DOHH2 (cell line): ENCODE data around the gene CERS6.

ENCODE experiments used
- H3F3A ChIP-seq: fragments of 200-600 bp; sonication (generic), shearing (Covaris generic); 2 replicates; pipeline ENCODE4 v1.6.0; 2016; ENCODE audit warnings: antibody characterized with exemption, mild to moderate bottlenecking; ENCODE audit not compliant: control insufficient read depth, insufficient read depth
- H3K27ac ChIP-seq: fragments of 200-600 bp; sonication (generic); 2 replicates; pipeline ENCODE4 v1.5.1; 2014; ENCODE audit warnings: low read depth, mild to moderate bottlenecking, low read length, moderate library complexity
- H3K27me3 ChIP-seq: fragments of 200-600 bp; sonication (generic); 2 replicates; pipeline ENCODE4 v1.6.1; 2014; ENCODE audit warnings: mild to moderate bottlenecking, low read length, mixed read lengths; ENCODE audit not compliant: control insufficient read depth
- H3K36me3 ChIP-seq: fragments of 200-600 bp; sonication (generic); 2 replicates; pipeline ENCODE4 v1.6.1; 2014; ENCODE audit warnings: mild to moderate bottlenecking, low read length, moderate library complexity, mixed read lengths; ENCODE audit not compliant: control insufficient read depth
- H3K4me1 ChIP-seq: fragments of 200-600 bp; sonication (generic); 2 replicates; pipeline ENCODE4 v1.6.1; 2014; ENCODE audit warnings: mild to moderate bottlenecking, low read length, mixed read lengths; ENCODE audit not compliant: control insufficient read depth
- H3K4me2 ChIP-seq: fragments of 200-600 bp; sonication (generic); 2 replicates; pipeline ENCODE4 v1.6.0; 2014; ENCODE audit warnings: mild to moderate bottlenecking, low read length, moderate library complexity
- H3K4me3 ChIP-seq: fragments of 200-600 bp; sonication (generic); 2 replicates; pipeline ENCODE4 v1.5.1; 2014; ENCODE audit warnings: mild to moderate bottlenecking, low read length, mixed read lengths
- H3K79me2 ChIP-seq: fragments of 200-600 bp; sonication (generic); 2 replicates; pipeline ENCODE4 v1.6.1; 2014; ENCODE audit warnings: mild to moderate bottlenecking, low read length, mixed read lengths; ENCODE audit not compliant: control insufficient read depth
- H3K9me2 ChIP-seq: fragments of 200-600 bp; sonication (generic); replicated peaks from 2 replicates; pipeline ENCODE4 v1.6.1; 2014; ENCODE audit warnings: mild to moderate bottlenecking, low read length, mixed read lengths; ENCODE audit not compliant: control insufficient read depth
- H3K9me3 ChIP-seq: fragments of 200-600 bp; sonication (generic); 2 replicates; pipeline ENCODE4 v1.6.1; 2014; ENCODE audit warnings: antibody characterized with exemption, low read length, mixed read lengths; ENCODE audit not compliant: control insufficient read depth, insufficient read depth
- H4K20me1 ChIP-seq: fragments of 200-600 bp; sonication (generic); 2 replicates; pipeline ENCODE4 v1.6.0; 2014; ENCODE audit warnings: low read depth, mild to moderate bottlenecking, antibody characterized with exemption, low read length, moderate library complexity; ENCODE audit not compliant: control insufficient read depth, insufficient read depth
- EZH2phosphoT487 ChIP-seq: fragments of 200-600 bp; sonication (generic); IDR thresholded peaks from 2 replicates; pipeline ENCODE4 v1.6.1; 2017; ENCODE audit warnings: borderline replicate concordance, mild to moderate bottlenecking, antibody characterized with exemption, low read length, moderate library complexity, mixed read lengths
- TF ChIP-seq, protein P1 (sequence below): fragments of 200-600 bp; sonication (generic); IDR thresholded peaks from one replicate; pipeline ENCODE4 v1.5.1; 2014; ENCODE audit warnings: antibody characterized with exemption, mild to moderate bottlenecking, low read depth, low read length; ENCODE audit not compliant: poor library complexity, severe bottlenecking

CERS6 gene

GRCh38 chr2:168436840-168437239 lies 19.2 kb upstream of the CERS6 start:
- Histone ChIP-seq H3K4me3 (no peak overlapping the region), H3K27me3 (no peaks in the 10 kb centered on the region; the same call in 1 of the 2 replicates), H3K27ac (no peak overlapping the region), H3K36me3 (no peaks in the 10 kb centered on the region), H3F3A (no peaks in the 10 kb centered on the region), H3K9me2 (no peaks in the 10 kb centered on the region), H3K79me2 (no peaks in the 10 kb centered on the region), H3K9me3 (no peaks in the 10 kb centered on the region), H3K4me1 (no peaks in the 10 kb centered on the region), H3K4me2 (no peak overlapping the region), H4K20me1 (no peaks in the 10 kb centered on the region)
- no peak for TF ChIP-seq EZH2phosphoT487
- TF ChIP-seq, protein P1, sequence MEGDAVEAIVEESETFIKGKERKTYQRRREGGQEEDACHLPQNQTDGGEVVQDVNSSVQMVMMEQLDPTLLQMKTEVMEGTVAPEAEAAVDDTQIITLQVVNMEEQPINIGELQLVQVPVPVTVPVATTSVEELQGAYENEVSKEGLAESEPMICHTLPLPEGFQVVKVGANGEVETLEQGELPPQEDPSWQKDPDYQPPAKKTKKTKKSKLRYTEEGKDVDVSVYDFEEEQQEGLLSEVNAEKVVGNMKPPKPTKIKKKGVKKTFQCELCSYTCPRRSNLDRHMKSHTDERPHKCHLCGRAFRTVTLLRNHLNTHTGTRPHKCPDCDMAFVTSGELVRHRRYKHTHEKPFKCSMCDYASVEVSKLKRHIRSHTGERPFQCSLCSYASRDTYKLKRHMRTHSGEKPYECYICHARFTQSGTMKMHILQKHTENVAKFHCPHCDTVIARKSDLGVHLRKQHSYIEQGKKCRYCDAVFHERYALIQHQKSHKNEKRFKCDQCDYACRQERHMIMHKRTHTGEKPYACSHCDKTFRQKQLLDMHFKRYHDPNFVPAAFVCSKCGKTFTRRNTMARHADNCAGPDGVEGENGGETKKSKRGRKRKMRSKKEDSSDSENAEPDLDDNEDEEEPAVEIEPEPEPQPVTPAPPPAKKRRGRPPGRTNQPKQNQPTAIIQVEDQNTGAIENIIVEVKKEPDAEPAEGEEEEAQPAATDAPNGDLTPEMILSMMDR: no peak

GRCh38 chr2:168438553-168438952 lies 17.5 kb upstream of the CERS6 start:
- Histone ChIP-seq H4K20me1 (no peaks in the 10 kb centered on the region), H3K4me2 (no peak overlapping the region), H3K27ac (no peak overlapping the region), H3K9me2 (no peaks in the 10 kb centered on the region), H3K36me3 (no peaks in the 10 kb centered on the region), H3K79me2 (no peaks in the 10 kb centered on the region), H3K9me3 (no peaks in the 10 kb centered on the region), H3K4me3 (no peak overlapping the region), H3K27me3 (no peaks in the 10 kb centered on the region), H3F3A (no peaks in the 10 kb centered on the region), H3K4me1 (no peaks in the 10 kb centered on the region)
- no peak for TF ChIP-seq EZH2phosphoT487
- TF ChIP-seq, protein P1: no peak

DNA sequence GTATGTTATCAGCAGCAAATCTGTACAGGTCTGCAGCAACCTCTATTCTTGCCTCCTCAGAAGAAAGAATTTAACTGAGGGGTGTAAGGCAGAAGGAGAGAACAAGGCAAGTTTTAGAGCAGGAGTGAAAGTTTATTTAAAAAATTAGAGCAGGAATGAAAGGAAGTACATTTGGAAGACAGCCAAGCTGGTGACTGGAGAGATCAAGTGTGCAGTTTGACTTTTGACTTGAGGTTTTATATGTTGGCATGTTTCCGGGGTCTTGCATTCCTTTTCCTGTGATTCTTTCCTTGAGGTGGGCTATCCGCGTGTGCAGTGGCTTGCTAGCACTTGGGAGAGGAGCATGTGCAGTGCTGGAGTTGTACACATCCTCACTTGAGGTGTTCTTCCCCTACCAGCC lies 16.5 kb upstream of the CERS6 start:
- no peaks in the 10 kb centered on the region for H3K9me3 ChIP-seq
- H4K20me1 ChIP-seq: no peaks in the 10 kb centered on the region
- H3K27me3 ChIP-seq: no peaks in the 10 kb centered on the region
- H3K79me2 ChIP-seq: no peaks in the 10 kb centered on the region
- no peaks in the 10 kb centered on the region for H3K9me2 ChIP-seq
- no peaks in the 10 kb centered on the region for H3K36me3 ChIP-seq
- no peak overlapping the region for H3K4me3 ChIP-seq
- H3F3A ChIP-seq: no peaks in the 10 kb centered on the region
- no peak overlapping the region for H3K27ac ChIP-seq
- H3K4me2 ChIP-seq: no peak overlapping the region
- no peak for TF ChIP-seq EZH2phosphoT487
- TF ChIP-seq, protein P1: no peak
- H3K4me1 ChIP-seq: no peaks in the 10 kb centered on the region
